ENCODE data around the gene CCDC88C.
"Not testable (repeated sequence)": the region's sequence is repeated elsewhere in the genome, so short reads cannot be mapped to it uniquely, and the experiment has no call there.

Gene CCDC88C

GRCh38 chr14:91243074-91243471 lies 174.5 kb downstream of the CCDC88C start:
- DNase-seq (ENCODE audit: low spot score), result no peak

GRCh38 chr14:91242635-91243034 lies 175.0 kb downstream of the CCDC88C start:
- no peak for DNase-seq (ENCODE audit: low spot score)

GRCh38 chr14:91241863-91242262 lies 175.8 kb downstream of the CCDC88C start:
- DNase-seq (ENCODE audit: low spot score), result no peak

- no peak for DNase-seq (ENCODE audit: low spot score)
Measured at GRCh38 chr14:91238661-91239060, 179.0 kb downstream of the CCDC88C start.

GRCh38 chr14:91238085-91238484 lies 179.5 kb downstream of the CCDC88C start:
- DNase-seq (ENCODE audit: low spot score), result no peak

GRCh38 chr14:91237219-91237618 lies 180.4 kb downstream of the CCDC88C start:
- no peak for DNase-seq (ENCODE audit: low spot score)

GRCh38 chr14:91235841-91236240 lies 181.8 kb downstream of the CCDC88C start:
- DNase-seq (ENCODE audit: low spot score), result no peak

GRCh38 chr14:91234791-91235114 lies 182.9 kb downstream of the CCDC88C start:
- DNase-seq (ENCODE audit: low spot score), result no peak

GRCh38 chr14:91233936-91234790 lies 183.5 kb downstream of the CCDC88C start:
- DNase-seq (ENCODE audit: low spot score), result no peak

GRCh38 chr14:91232603-91233002 lies 185.0 kb downstream of the CCDC88C start:
- DNase-seq (ENCODE audit: low spot score), result no peak

- DNase-seq (ENCODE audit: low spot score), result no peak
Measured at GRCh38 chr14:91232052-91232451, 185.6 kb downstream of the CCDC88C start.

GRCh38 chr14:91231446-91231845 lies 186.2 kb downstream of the CCDC88C start:
- no peak for DNase-seq (ENCODE audit: low spot score)

GRCh38 chr14:91230397-91231035 lies 187.1 kb downstream of the CCDC88C start:
- DNase-seq (ENCODE audit: low spot score), result no peak

GRCh38 chr14:91229743-91230200 lies 187.8 kb downstream of the CCDC88C start:
- DNase-seq (ENCODE audit: low spot score), result no peak

- DNase-seq (ENCODE audit: low spot score), result no peak
Measured at GRCh38 chr14:91229005-91229382, 188.6 kb downstream of the CCDC88C start.

GRCh38 chr14:91228112-91229004 lies 189.3 kb downstream of the CCDC88C start:
- DNase-seq (ENCODE audit: low spot score), result no peak

GRCh38 chr14:91227183-91227628 lies 190.4 kb downstream of the CCDC88C start:
- no peak for DNase-seq (ENCODE audit: low spot score)

- DNase-seq (ENCODE audit: low spot score), result not testable (repeated sequence)
Measured at GRCh38 chr14:91226360-91226759, 191.3 kb downstream of the CCDC88C start.

GRCh38 chr14:91225025-91225424 lies 192.6 kb downstream of the CCDC88C start:
- DNase-seq (ENCODE audit: low spot score), result no peak

- no peak for DNase-seq (ENCODE audit: low spot score)
Measured at GRCh38 chr14:91223028-91223783, 194.4 kb downstream of the CCDC88C start.

Measured in ecto neural progenitor cell (in vitro differentiated cells).